Stomach (tissue), 4 donors: ENCODE data around the gene TMEM129.

ENCODE experiments used
- POLR2A ChIP-seq, 4 donors: fragments of 450-650 bp; IDR thresholded peaks; one replicate each; pipeline ENCODE4 v1.6.1; 2016; ENCODE audit warnings: antibody characterized with exemption in 4 of 4, control low read depth in 2 of 4, mild to moderate bottlenecking in 1 of 4, moderate library complexity in 1 of 4
- POLR2AphosphoS5 ChIP-seq, 3 donors: sonication (generic); formaldehyde crosslinking; IDR thresholded peaks; one replicate each; pipeline ENCODE4 v1.6.1; 2016; ENCODE audit warnings: antibody characterized with exemption in 3 of 3
- TF ChIP-seq, protein P1 (sequence below), 7 experiments: fragments of 450-650 bp in 4 of 7; fragments of 200-600 bp in 3 of 7; sonication (generic) in 3 of 7; IDR thresholded peaks; one replicate each; pipeline ENCODE4 v1.5.1; 2016 to 2019; ENCODE audit warnings: antibody characterized with exemption in 7 of 7, control low read depth in 2 of 7, mild to moderate bottlenecking in 1 of 7

DNA sequence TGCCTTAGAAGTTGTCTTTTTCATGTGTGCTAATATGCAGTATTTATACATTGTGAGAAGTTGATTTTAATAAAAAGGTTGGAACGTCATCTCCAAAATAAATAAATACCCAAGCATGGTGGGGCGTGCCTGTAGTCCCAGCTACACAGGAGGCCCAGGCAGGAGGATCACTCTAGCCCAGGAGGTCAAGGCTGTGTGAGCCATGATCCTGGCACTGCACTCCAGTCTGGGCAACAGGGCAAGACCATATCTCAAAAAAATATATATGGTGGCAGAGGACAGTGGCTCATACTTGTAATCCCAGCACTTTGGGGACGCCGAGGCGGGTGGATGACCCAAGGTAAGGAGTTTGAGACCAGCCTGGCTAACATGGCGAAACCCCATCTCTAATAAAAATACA lies 15.4 kb downstream of the TMEM129 start:
- TF ChIP-seq POLR2AphosphoS5 (IDR thresholded peaks at IDR 0.05) (no peak), POLR2A (IDR thresholded peaks at IDR 0.05) (no peak)
- TF ChIP-seq, protein P1, sequence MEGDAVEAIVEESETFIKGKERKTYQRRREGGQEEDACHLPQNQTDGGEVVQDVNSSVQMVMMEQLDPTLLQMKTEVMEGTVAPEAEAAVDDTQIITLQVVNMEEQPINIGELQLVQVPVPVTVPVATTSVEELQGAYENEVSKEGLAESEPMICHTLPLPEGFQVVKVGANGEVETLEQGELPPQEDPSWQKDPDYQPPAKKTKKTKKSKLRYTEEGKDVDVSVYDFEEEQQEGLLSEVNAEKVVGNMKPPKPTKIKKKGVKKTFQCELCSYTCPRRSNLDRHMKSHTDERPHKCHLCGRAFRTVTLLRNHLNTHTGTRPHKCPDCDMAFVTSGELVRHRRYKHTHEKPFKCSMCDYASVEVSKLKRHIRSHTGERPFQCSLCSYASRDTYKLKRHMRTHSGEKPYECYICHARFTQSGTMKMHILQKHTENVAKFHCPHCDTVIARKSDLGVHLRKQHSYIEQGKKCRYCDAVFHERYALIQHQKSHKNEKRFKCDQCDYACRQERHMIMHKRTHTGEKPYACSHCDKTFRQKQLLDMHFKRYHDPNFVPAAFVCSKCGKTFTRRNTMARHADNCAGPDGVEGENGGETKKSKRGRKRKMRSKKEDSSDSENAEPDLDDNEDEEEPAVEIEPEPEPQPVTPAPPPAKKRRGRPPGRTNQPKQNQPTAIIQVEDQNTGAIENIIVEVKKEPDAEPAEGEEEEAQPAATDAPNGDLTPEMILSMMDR (IDR thresholded peaks at IDR 0.05): no peak
